HG03159 (cell line): ENCODE measurements around the gene MALRD1.

Source experiments
- ATAC-seq: cut with Tn5 transposase; IDR thresholded peaks from one replicate; pipeline ENCODE4 v1.9.1; 2021; ENCODE audit warnings: mild to moderate bottlenecking, moderate library complexity; ENCODE audit not compliant: unreplicated experiment

Gene MALRD1

GRCh38 chr10:19212590-19212989, 164.0 kb downstream of the MALRD1 start:
- ATAC-seq: no peak

- no peak for ATAC-seq
Measured at GRCh38 chr10:19221216-19221615, 172.6 kb downstream of the MALRD1 start.

GRCh38 chr10:19226025-19226424, 177.4 kb downstream of the MALRD1 start:
- no peak for ATAC-seq

- ATAC-seq: no peak
Measured at GRCh38 chr10:19231034-19231433, 182.4 kb downstream of the MALRD1 start.

- no peak for ATAC-seq
Measured at GRCh38 chr10:19245889-19246752, 197.5 kb downstream of the MALRD1 start.

DNA sequence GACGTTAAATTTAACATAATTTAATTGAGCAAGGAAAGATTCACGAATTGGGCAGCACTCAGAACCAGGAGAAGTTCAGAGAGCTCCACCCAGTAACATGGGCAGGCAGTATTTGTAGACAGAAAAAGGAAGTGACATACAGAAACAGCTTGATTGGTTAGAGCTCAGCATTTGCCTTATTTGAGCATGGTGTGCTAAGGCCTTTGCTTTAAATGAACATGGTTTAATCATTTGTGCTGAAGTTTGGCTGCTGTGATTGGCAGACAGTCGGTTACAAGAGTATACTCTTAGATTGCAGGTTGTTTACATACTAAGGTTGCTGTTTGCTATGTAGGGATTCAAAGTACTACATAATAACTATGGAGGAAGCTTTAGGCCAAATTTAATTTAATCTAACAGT, 199.2 kb downstream of the MALRD1 start:
- no peak for ATAC-seq

DNA sequence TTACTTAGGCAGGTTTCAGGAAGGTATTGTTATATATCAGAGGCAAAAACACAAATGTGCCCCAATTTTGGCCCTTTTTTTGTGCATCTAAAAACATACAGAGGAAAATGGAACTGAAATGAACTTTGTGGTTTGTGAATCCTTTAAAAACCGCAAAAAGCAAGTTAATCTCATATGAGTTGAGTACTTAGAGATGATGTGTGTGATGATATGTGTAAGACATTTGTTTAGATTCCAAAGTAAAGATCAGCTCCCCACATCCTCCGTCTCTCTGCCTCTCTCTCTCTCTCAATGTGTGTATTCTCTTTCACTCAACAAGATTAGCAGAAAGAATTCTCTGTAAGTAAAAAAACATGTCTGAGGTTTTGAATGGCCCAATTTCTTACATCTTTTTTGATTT, 201.9 kb downstream of the MALRD1 start:
- ATAC-seq: no peak

DNA sequence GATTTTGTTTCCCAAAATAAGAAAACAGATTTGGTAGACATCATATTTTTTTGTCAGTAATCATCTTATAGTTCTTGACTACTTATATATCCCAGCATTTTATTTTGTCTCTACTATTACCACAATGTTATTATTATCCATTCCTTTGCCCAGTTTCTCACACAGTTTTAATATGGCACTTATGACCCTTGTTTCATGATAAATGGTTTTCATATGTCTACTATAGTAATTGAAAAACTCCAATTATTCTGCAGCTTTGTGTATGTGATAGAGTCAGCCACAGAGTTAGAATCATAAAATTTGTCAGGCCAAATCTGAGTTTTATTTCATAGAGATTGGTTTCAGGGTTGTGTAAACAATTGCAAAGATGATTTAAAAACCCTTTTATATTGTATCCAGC, 203.9 kb downstream of the MALRD1 start:
- no peak for ATAC-seq

- no peak for ATAC-seq
Measured at GRCh38 chr10:19256331-19256730, 207.7 kb downstream of the MALRD1 start.

DNA sequence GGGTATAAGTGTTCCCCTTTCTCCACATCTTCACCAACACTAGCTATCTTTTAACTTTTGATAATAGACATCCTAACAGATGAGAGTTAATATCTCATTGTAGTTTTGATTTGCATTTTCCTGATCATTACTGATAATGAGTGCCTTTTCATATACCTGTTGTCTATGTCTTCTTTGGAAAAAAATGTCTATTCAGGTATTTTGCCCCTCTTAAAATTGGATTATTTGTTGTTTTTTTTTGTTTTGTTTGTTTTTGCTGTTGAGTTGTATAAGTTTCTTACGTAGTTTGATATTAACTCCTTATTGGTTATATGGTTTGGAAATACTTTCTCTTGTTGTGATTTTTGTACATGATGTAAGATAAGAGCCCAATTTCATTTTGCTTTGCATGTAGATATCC, 214.7 kb downstream of the MALRD1 start:
- ATAC-seq: no peak

DNA sequence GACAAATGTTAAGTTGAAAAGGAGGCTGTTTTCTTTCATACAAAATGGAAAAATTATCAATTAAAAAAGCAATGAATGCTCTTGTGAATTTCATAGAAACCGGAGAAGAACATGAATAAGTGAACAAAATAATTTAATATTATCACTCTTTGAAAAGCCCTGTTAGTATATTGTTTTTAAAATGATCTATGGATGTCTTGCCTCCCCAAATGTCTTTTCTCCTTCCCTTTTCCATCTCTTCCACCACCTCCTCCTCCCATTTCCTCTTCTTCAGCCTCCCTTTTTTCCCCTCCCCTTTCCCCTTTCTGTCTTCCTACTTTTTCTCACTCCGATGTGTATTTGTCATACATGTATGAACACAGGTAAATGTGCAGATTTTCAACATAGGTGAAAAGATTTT, 234.7 kb downstream of the MALRD1 start:
- ATAC-seq: no peak

GRCh38 chr10:19283786-19284185, 235.2 kb downstream of the MALRD1 start:
- no peak for ATAC-seq

DNA sequence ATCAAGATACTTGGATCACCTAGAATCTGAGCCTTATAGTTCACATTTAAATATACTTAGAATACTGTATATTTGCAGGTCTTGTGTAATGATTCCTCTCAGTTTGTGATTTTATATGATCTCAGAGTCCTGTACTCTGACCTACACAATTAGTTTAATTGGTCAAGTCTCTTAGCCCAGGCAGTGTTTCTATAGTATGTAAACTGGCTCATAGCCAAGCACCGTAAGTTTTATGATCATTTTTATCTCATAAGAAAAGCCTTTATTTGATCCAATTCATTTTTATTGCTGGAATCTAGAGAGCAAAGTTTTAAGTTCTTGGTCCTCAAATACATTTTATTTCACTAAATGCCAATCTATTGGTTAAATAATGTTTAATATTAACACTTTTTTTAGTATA, 242.2 kb downstream of the MALRD1 start:
- ATAC-seq: no peak

DNA sequence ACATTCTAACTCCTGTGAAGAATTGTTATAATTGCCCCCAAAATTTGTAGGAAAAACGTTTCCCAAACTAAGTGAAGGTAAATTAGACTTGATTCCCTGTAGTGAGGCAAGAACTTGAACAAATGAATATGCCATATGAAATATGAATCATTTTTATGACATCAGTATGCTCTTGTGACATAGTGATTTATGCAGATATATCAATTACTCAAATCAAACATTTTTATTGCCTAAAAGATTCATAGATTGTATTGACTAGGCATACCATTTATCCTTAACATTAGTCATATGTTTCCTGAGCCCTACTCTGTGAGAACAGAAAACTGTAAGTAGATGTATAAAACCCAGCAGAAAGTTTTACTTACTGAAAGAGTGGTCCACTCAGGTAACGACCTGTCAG, 245.6 kb downstream of the MALRD1 start:
- no peak for ATAC-seq

DNA sequence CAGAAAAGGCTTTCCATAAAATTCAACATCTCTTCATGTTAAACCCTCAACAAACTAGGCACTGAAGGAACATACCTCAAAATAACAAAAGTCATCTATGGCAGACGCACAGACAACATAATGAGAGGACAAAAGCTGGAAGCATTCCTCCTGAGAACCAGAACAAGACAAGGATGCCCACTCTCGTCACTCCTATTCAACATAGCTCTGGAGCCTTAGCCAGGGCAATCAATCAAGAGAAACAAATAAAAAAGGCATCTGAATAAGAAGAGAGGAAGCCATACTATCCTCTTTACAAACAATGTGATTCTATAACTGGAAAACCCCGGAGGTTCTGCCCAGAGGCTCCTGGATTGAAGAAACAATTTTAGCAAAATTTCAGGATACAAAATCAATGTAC, 251.0 kb downstream of the MALRD1 start:
- ATAC-seq: no peak

- no peak for ATAC-seq
Measured at GRCh38 chr10:19302117-19302516, 253.5 kb downstream of the MALRD1 start.

DNA sequence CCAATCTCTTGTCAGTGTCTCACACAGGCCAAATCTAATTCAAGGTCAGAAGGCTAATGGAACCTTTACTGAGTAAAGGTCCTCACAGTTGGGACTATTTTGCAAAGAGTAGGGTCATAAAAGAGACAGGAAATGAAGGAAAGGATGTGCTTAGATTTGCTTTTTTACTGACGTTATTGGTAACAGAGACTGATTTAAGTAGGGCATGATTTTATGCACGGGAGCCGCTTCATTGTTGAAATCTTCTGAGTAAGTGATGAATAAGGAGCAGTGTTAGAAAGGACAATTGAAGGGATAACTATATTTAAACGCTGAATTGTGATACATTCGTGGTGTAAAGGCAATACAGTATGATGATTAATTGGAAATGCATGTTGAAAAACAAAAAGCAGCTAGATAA, 261.5 kb downstream of the MALRD1 start:
- ATAC-seq: no peak

DNA sequence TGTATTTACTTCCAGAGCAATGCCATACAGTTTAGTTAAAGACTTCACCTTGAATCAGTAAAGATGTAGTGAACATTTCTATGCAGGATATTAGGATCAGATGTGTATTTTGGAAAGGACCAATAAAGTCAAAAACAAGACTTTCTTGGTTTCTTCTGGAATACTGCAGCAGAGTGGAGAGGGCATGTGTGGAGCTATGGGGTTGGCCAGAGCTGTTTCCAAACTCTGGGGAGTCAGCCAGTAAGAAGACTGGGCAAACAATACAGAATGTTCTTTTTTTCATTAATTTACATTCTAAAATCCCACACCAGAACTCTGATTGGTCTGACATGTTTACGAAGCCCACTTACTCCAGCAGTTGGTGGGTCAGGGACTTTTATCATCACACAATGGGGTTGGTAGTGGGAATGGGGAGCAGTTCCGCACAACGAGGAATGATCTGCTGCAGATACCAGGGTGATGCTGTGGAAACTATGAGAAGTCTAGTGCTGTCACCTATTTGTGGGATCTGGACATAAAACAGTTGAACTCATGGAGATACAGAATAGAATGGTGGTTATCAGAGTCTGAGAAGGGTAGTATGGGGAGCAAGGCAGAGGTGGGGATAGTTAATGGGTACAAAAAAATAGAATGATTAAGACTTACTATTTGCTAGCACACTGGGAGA, 267.7 kb downstream of the MALRD1 start:
- no peak for ATAC-seq

DNA sequence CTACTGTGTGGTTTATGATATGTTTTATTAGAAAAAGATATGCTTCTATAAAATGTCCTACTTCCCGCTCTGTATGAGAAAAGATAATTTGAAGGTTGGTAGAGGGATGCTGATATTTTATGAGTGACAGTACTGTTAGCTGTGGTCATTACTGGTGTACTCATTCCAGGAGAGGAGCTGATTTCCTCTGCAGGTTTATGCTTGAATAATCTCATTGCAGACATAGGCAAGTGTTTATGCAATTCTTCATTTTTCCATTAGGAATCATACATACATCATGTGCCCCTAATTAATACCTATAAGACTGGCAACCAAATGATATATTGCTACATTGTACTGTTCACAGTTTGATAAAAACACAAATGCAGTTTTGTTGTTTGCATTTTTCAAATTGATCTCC, 269.4 kb downstream of the MALRD1 start:
- no peak for ATAC-seq

DNA sequence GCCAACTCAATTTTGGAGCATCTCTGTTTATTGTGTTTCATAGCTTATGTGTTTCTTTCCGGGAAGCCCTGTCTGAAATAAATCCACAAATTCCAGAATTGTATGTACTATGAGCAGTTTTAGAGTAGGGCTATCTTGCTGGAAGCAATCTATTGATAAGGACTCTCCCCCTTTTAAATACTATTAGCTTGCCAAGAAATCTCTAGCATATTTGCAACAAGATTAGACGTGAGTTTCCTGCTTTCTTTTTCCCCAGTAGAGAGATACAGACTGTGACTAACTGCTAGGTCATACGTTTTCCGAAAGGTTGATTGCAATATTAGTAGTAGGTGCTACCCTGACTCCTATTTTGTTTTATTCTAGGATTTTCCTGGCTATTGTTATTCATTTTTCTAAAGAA, 277.0 kb downstream of the MALRD1 start:
- ATAC-seq: no peak

- ATAC-seq: no peak
Measured at GRCh38 chr10:19328582-19328981, 280.0 kb downstream of the MALRD1 start.

GRCh38 chr10:19329475-19329874, 280.9 kb downstream of the MALRD1 start:
- no peak for ATAC-seq
